IPS DF 6.9 (cell line): ENCODE results near the gene SELENOM.
"Not testable (repeated sequence)": the region's sequence is repeated elsewhere in the genome, so short reads cannot be mapped to it uniquely, and the experiment has no call there.

Experiments
- DNase-seq: peaks from one replicate; pipeline ENCODE4 v3.0.0-alpha.2; 2013; ENCODE audit warnings: low read depth, low spot score
- H3K27ac ChIP-seq: one replicate; pipeline ENCODE4 v1.5.1; 2013; ENCODE audit warnings: low read length, control low read depth
- H3K27me3 ChIP-seq: 2 replicates; pipeline ENCODE4 v1.6.1; 2013; ENCODE audit warnings: mild to moderate bottlenecking, low read length; ENCODE audit not compliant: control insufficient read depth, insufficient read depth
- H3K36me3 ChIP-seq: 2 replicates; pipeline ENCODE4 v1.6.1; 2013; ENCODE audit warnings: low read length; ENCODE audit not compliant: control insufficient read depth, insufficient read depth
- H3K4me1 ChIP-seq: 2 replicates; pipeline ENCODE4 v1.6.1; 2013; ENCODE audit warnings: low read length; ENCODE audit not compliant: control insufficient read depth, insufficient read depth
- H3K4me3 ChIP-seq: 2 replicates; pipeline ENCODE4 v1.5.1; 2013; ENCODE audit warnings: mild to moderate bottlenecking, low read length
- H3K9me3 ChIP-seq: 2 replicates; pipeline ENCODE4 v1.6.1; 2013; ENCODE audit warnings: low read length, inconsistent platforms; ENCODE audit not compliant: control insufficient read depth, insufficient read depth
- WGBS: extraction: QIAGEN DNeasy Blood & Tissue Kit; methylation state at CpG from one replicate; pipeline ENCODE4 v1.1.7; 2013; ENCODE audit warnings: mixed read lengths, missing lambda C conversion rate; ENCODE audit not compliant: insufficient read length, insufficient coverage; 5-methylcytosine and 5-hydroxymethylcytosine counted together

Gene SELENOM

DNA sequence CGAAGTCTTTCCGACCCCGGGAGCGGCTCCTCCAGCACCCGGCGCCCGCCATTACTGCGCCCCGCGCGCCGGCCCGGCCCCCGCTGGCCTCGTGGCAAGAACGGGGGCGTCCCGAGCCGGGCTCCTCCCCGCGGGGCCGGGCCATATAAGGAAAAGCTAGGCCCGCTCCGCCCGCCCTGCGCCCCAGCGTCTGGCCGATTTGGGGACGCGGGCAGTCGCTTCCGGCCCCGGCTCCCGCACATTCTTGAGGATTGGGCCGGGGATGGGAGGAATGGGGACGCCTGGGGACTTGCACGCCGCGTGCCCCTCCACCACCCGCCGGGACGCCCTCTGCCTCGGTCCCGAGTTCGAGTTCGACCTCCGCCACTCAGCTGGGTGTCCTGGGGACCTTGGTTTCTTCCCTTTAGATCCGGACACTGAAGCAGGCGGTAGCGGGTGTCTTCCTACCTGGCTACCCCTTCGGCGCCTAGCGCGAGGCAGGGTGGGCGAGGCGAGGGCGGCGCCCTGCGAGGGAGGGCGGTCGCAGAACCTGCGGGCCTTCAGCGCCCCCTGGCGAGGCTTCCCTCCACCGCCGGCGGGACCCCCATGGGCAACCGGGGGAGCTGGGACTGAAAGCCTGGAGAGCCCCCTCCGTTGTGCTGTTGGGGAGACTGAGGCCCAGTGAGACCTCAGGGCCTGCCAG is 22.4 kb downstream of the SELENOM start:
- Histone ChIP-seq H3K9me3 (no peaks in the 10 kb centered on the region), H3K27ac (no peak overlapping the region), H3K4me1 (peaks cover 9% of the 10 kb centered on the region), H3K36me3 (no peaks in the 10 kb centered on the region), H3K27me3 (no peaks in the 10 kb centered on the region), H3K4me3 (peak overlapping the region; percentile 39; the same call in 1 of the 2 replicates)
- peak; percentile 66 for DNase-seq
- no CpG with 5 or more reads among the region's 69 CpGs for WGBS

DNA sequence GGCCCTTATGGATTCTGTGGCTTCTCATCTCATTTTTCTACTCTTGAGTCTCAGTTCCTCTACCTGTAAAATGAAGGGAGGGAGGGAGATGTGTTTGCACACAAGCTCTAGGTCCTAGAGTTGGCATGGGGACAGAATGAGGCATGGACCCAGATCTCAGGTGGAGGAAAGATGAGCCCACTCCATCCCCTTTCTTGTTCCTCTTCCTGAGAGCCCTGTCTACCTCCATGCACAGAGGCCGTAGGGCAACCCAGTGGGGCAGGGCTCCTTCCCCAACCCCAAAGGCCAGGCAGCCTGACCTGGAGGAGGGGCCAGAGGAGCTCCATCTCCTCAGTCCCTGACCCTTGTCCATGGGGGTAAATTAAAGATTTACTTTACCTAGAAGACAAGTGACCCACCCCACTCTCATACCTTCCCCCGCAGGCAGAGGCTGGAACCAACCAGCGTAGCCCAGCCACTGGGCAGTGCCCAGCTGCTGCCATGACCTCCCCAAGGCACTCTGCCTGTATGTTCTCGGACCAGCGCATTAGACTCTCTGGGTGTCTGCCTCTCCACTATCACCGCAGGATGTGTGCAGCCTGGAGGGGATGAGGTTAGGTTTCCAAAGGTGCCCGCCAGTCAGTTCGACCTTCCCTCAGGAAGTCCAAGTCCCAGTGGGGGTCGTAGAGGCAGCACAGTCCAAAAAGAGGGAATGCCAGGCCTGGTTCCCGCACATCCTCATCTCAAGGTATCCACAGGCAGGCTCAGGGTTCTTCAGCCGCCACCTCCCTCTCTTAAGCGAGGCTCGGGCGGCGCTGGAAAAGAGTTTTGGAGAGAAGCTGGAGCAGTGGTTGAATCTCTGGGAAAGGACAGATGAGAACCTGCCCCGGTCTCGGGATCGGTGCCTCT is 23.2 kb downstream of the SELENOM start:
- Histone ChIP-seq H3K4me1 (peaks cover 9% of the 10 kb centered on the region), H3K9me3 (no peaks in the 10 kb centered on the region), H3K4me3 (peak overlapping the region; percentile 39; the same call in 1 of the 2 replicates), H3K36me3 (no peaks in the 10 kb centered on the region), H3K27me3 (no peaks in the 10 kb centered on the region), H3K27ac (no peak overlapping the region)
- DNase-seq: no peak
- no CpG with 5 or more reads among the region's 18 CpGs for WGBS

DNA sequence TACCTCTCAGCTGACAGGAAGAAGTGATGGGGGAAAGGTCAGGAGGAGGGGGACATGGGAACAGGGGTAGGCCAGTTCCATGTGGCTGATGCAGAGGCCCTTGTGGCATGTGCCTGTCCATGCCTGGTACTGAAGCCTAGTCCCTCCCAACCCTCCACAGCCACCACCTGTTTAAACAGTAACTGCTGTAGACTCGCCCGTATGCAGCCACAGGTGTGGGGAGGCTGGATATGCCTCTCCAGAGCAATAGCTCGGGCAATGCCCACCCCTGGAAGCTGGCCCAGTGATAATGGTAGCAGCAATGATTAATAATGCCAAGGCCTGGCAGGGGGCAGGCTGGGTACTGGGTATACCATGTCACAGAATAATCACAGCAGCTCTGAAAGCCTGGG is 24.0 kb downstream of the SELENOM start:
- Histone ChIP-seq H3K27ac (no peak overlapping the region), H3K4me1 (peaks cover 9% of the 10 kb centered on the region), H3K4me3 (no peak overlapping the region), H3K9me3 (no peaks in the 10 kb centered on the region), H3K27me3 (no peaks in the 10 kb centered on the region), H3K36me3 (no peaks in the 10 kb centered on the region)
- WGBS: no CpG with 5 or more reads among the region's 3 CpGs
- no peak for DNase-seq

DNA sequence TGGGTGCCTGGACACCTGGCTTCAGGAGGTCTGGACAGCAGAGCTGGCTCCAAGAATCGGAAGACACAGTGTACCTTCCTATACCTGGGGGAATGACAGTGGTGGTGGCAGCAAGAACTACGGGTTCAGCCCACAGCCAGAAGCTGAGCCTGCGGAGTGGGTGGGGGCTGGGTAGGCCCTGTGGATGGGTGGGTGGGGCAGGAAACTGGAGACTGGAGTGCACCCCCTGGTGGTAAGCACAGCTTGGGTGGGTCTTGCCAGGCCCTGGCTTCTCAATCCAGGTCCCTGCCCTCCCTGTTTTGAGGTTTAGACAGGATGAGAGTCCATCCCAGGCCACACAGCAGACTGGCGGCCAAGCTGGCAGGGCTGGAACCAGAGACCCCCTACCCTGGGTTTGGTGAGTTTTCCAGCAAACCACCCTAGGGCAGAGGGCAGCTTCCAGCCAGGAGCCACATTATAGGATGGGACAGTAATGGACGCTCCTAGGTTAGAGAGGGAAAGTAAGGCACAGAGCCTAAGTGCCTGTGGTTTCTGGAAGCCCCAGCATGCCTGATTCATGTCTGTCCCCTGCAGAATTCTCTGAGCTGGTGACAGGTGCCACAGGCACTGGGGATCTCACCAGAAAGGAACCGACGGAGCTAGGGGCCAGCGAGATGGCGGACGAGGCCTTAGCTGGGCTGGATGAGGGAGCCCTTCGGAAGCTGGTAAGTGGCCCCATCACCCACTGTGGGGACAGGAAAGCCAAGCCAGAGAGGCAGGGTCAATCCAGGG is 24.6 kb downstream of the SELENOM start:
- H3K4me1 ChIP-seq: peaks cover 9% of the 10 kb centered on the region
- H3K27me3 ChIP-seq: no peaks in the 10 kb centered on the region
- no peak overlapping the region for H3K4me3 ChIP-seq
- DNase-seq: no peak
- H3K9me3 ChIP-seq: no peaks in the 10 kb centered on the region
- no peak overlapping the region for H3K27ac ChIP-seq
- no CpG with 5 or more reads among the region's 11 CpGs for WGBS
- no peaks in the 10 kb centered on the region for H3K36me3 ChIP-seq

DNA sequence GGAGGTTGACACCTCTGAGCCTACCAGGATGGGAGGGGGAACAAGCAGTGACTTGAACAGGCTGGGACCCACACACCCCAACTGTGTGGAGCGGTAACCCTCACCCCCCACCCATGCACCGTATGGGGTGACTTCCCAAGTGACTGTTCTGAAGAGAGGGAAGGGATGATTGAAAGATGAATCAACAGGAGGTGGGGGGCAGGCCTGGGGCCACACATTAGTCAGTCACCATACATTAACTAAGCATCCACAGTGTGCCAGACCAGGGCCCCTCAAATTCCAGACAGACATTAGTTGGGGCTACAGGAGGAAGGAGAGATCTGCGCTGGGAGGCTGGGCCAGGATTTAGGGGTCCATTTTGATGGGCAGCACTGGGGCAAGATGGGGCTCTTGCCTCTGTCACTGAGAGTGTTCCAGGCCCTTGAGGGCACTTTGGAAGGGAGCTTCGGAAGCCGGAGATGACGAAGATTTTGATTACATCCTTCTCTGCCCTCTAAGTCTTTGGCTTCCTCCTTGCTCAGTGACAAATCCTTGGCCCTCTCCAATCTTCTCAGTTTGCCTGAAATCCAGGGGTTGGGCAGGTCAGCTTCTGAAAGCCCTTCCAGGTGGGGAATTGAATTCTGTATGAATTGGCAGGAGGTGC is 25.3 kb downstream of the SELENOM start:
- H3K27me3 ChIP-seq: no peaks in the 10 kb centered on the region
- H3K36me3 ChIP-seq: no peaks in the 10 kb centered on the region
- no peak overlapping the region for H3K4me3 ChIP-seq
- no peak for DNase-seq
- WGBS: no CpG with 5 or more reads among the region's 6 CpGs
- H3K4me1 ChIP-seq: peaks cover 9% of the 10 kb centered on the region
- H3K27ac ChIP-seq: no peak overlapping the region
- H3K9me3 ChIP-seq: no peaks in the 10 kb centered on the region

DNA sequence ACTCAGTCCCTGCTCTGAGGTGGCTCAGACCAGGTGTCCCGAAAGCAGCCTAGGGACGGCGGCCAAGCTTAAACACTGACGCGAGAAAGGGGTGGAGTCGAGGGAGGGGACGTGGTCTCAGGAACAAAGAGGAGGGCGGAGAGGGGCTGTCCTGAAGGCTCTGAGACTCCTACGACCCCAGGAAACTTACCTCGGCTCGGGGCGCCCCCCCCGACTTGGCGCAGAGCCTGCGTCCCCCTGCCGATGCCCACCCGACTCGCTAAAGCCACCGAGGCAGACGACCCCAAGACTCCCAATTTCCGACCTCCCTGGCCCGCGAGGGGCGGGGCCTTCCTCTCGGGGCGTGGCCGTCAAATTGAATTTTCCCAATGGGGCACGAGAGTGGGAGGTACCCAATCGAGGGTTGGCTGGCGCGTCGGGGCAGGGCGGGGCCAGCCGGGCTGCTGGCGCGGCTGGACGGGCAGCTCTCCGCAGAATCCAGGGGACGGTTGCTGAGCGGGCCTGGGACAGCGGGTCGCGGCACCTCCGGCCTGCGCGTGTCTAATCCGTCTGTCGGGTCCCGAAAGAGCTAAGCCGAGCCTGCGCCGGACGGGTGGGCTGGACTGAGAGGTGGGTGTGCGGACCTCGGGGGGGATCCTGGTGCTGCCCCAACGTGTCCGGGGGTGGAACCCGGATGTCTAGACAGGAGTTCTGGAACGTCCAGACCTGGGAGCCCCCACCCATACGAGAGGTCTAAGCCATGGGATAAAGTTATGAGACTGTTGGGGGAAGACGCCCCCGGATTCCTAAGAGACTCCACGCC is 26.3 kb downstream of the SELENOM start, which contains the start of gene SMTN:
SMTN (plus strand) TSS at position 471 of the 802 bp plus-strand sequence. CDS start 1,941 bp downstream, outside the sequence.
- WGBS: no CpG with 5 or more reads among the region's 63 CpGs
- peak; percentile 81 for DNase-seq
- peaks cover 9% of the 10 kb centered on the region for H3K4me1 ChIP-seq
- peak within 1 kb of the TSS; percentile 52; the same call in 1 of the 2 replicates for H3K4me3 ChIP-seq
- H3K27ac ChIP-seq: no peak within 1 kb of the TSS
- H3K9me3 ChIP-seq: no peaks in the 10 kb centered on the region
- H3K27me3 ChIP-seq: no peaks in the 10 kb centered on the region
- H3K36me3 ChIP-seq: no peaks in the 10 kb centered on the region

DNA sequence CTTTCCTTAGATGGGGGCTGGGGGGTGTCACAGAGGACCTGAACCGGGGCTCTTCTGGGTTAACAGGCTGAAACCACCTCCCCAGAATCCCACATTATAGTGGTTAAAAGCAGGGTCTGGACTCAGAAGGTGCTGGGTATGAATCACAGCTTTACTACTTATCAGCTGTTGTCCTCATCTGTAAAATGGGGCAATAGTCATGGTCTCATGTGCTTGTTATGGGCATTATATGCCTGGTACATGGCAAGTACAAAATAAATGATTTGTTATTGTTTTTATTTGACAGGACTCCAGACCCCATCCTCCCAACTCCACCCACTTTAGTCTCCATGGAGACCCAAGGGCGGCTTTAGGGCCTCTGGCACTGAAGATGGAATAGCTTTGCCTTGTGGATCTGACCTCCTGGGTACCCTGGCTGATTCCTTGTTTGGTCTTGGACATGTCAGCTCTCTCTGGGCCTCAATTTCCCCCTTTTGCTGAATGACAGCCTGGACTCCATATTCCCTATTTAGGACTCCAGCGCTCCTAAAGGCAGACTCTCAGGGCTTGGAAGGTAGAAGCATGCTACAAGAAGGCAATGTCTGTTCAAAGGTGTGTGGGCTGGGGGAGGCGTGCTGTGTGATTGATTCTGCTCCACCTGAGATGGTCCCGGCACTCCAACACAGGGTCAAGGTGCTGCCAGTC is 27.1 kb downstream of the SELENOM start:
- no CpG with 5 or more reads among the region's 5 CpGs for WGBS
- no peak for DNase-seq
- no peaks in the 10 kb centered on the region for H3K36me3 ChIP-seq
- H3K4me3 ChIP-seq: peak overlapping the region; percentile 52; the same call in 1 of the 2 replicates
- no peak overlapping the region for H3K27ac ChIP-seq
- peaks cover 9% of the 10 kb centered on the region for H3K4me1 ChIP-seq
- no peaks in the 10 kb centered on the region for H3K9me3 ChIP-seq
- H3K27me3 ChIP-seq: no peaks in the 10 kb centered on the region

DNA sequence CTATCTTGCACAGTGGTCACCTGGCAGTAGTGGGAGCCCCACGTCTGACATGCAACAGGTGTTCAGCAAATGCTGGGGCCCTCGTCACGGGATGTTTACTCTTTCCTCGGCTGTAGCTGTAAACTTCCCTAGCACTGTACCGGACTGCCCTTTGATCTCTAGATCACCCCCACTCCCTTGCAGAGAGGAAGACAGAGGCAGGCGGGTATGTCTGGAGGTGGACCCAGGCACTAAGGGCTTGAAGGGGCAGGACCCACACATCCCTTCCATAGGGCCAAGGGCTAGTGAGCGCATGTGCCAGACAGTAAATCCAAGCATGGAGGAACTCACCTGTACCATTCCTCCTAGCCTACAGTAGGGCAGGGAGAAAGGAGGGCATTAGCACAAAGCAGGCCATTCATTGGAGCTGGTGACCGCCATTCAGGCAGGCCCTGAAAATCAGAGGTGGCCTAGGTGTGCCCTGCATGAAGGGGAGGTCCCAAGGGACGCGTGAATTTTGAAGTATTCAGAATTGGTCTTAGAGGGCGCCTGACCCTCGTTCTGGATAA is 28.2 kb downstream of the SELENOM start:
- no peak overlapping the region for H3K27ac ChIP-seq
- no CpG with 5 or more reads among the region's 12 CpGs for WGBS
- H3K9me3 ChIP-seq: no peaks in the 10 kb centered on the region
- H3K27me3 ChIP-seq: no peaks in the 10 kb centered on the region
- H3K4me1 ChIP-seq: peaks cover 7% of the 10 kb centered on the region
- no peak for DNase-seq
- no peak overlapping the region for H3K4me3 ChIP-seq
- no peaks in the 10 kb centered on the region for H3K36me3 ChIP-seq

DNA sequence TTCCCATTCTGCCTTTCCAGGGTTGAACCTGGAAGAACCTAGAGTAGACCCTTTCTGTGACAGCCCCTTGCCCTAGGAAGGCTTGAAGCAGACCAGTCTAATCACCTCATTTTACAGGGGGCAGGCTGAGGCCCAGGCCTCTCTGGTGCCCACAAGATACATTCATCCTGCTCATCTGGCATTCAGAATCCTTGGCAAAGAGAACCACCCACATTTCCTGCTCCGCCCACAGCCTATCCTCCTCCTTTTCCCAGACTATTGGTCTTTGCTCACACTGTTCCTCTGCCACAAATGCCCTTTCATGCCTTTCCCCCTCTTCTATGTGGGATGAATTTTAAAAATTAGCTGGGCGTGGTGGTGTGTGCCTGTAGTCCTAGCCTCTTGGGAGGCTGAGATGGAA is 29.0 kb downstream of the SELENOM start:
- no CpG with 5 or more reads among the region's 2 CpGs for WGBS

More for the DNA sequence above, 29.0 kb downstream of the SELENOM start:
- not testable (repeated sequence) for H3K27me3 ChIP-seq, H3K4me3 ChIP-seq, H3K36me3 ChIP-seq, DNase-seq, H3K27ac ChIP-seq, H3K4me1 ChIP-seq, H3K9me3 ChIP-seq
